GM19324 (cell line): ENCODE results near the gene SNX24.
"Not testable (repeated sequence)": the region's sequence is repeated elsewhere in the genome, so short reads cannot be mapped to it uniquely, and the experiment has no call there.

Source experiments
- ATAC-seq: cut with Tn5 transposase; IDR thresholded peaks from one replicate; pipeline ENCODE4 v1.9.1; 2021; ENCODE audit warnings: mild to moderate bottlenecking, moderate library complexity; ENCODE audit not compliant: unreplicated experiment, low FRiP score

The SNX24 gene

GRCh38 chr5:122957457-122957856 is 112.0 kb downstream of the SNX24 start:
- no peak for ATAC-seq

- no peak for ATAC-seq
Observed at GRCh38 chr5:122959740-122960445, 114.5 kb downstream of the SNX24 start.

- no peak for ATAC-seq
Observed at GRCh38 chr5:122963305-122963704, 117.9 kb downstream of the SNX24 start.

- no peak for ATAC-seq
Observed at GRCh38 chr5:122965111-122965510, 119.7 kb downstream of the SNX24 start.

- peak; percentile 66 for ATAC-seq
Observed at GRCh38 chr5:122967085-122967484, 121.7 kb downstream of the SNX24 start.

- ATAC-seq: peak; percentile 94
Observed at GRCh38 chr5:122967625-122968024, 122.2 kb downstream of the SNX24 start.

GRCh38 chr5:122968056-122968455 is 122.6 kb downstream of the SNX24 start:
- peak; percentile 11 for ATAC-seq

GRCh38 chr5:122971333-122971732 is 125.9 kb downstream of the SNX24 start:
- ATAC-seq: no peak

- no peak for ATAC-seq
Observed at GRCh38 chr5:122972877-122973276, 127.5 kb downstream of the SNX24 start.

GRCh38 chr5:122973759-122974158 is 128.3 kb downstream of the SNX24 start:
- ATAC-seq: not testable (repeated sequence)

- ATAC-seq: not testable (repeated sequence)
Observed at GRCh38 chr5:122974251-122974650, 128.8 kb downstream of the SNX24 start.

GRCh38 chr5:122977319-122977718 is 131.9 kb downstream of the SNX24 start:
- no peak for ATAC-seq

GRCh38 chr5:122978068-122978467 is 132.7 kb downstream of the SNX24 start:
- ATAC-seq: no peak

GRCh38 chr5:122978644-122979297 is 133.4 kb downstream of the SNX24 start:
- ATAC-seq: no peak

- no peak for ATAC-seq
Observed at GRCh38 chr5:122981846-122982245, 136.4 kb downstream of the SNX24 start.

- ATAC-seq: no peak
Observed at GRCh38 chr5:122982376-122982775, 137.0 kb downstream of the SNX24 start.

GRCh38 chr5:122984425-122984824 is 139.0 kb downstream of the SNX24 start:
- peak; percentile 28 for ATAC-seq

- no peak for ATAC-seq
Observed at GRCh38 chr5:122985006-122985700, 139.7 kb downstream of the SNX24 start.

- peak; percentile 86 for ATAC-seq
Observed at GRCh38 chr5:122985954-122986721, 140.7 kb downstream of the SNX24 start.

GRCh38 chr5:122996091-122996490 is 150.7 kb downstream of the SNX24 start:
- no peak for ATAC-seq

- no peak for ATAC-seq
Observed at GRCh38 chr5:122997294-122997693, 151.9 kb downstream of the SNX24 start.
